Neural cell (in vitro differentiated cells): ENCODE data around the gene EXOC4. TPM values are rescaled to one million over a fixed set of nuclear protein-coding genes. Genes with fewer than 3 reads are reported as not detected.

Source experiments
- H2AFZ ChIP-seq: fragments of 200-600, 300-800 bp; sonication (generic), shearing (Covaris generic); 2 replicates; pipeline ENCODE4 v1.6.0; 2014; ENCODE audit warnings: low read depth, mild to moderate bottlenecking, antibody characterized with exemption, low read length, moderate library complexity
- H3F3A ChIP-seq: fragments of 200-600 bp; shearing (Covaris generic); 2 replicates; pipeline ENCODE4 v1.6.1; 2016; ENCODE audit warnings: mild to moderate bottlenecking, moderate library complexity, mixed read lengths, antibody characterized with exemption, low read length; ENCODE audit not compliant: insufficient read depth, poor library complexity, severe bottlenecking
- H3K27ac ChIP-seq: fragments of 200-600, 300-800 bp; sonication (generic), shearing (Covaris generic); 2 replicates; pipeline ENCODE4 v1.5.1; 2014; ENCODE audit warnings: mild to moderate bottlenecking, low read length, moderate library complexity
- H3K27me3 ChIP-seq: fragments of 300-800, 200-600 bp; sonication (generic), shearing (Covaris generic); 2 replicates; pipeline ENCODE4 v1.6.0; 2014; ENCODE audit warnings: mild to moderate bottlenecking, low read depth, low read length, moderate library complexity; ENCODE audit not compliant: insufficient read depth
- H3K36me3 ChIP-seq: fragments of 300-800, 200-600 bp; sonication (generic), shearing (Covaris generic); 2 replicates; pipeline ENCODE4 v1.5.1; 2014; ENCODE audit warnings: mild to moderate bottlenecking, antibody characterized with exemption, low read length, moderate library complexity; ENCODE audit not compliant: insufficient read depth
- H3K4me2 ChIP-seq: fragments of 300-800, 200-600 bp; sonication (generic), shearing (Covaris generic); 2 replicates; pipeline ENCODE4 v1.6.0; 2014; ENCODE audit warnings: mild to moderate bottlenecking, low read length
- H3K4me3 ChIP-seq: fragments of 300-800, 200-600 bp; sonication (generic), shearing (Covaris generic); 2 replicates; pipeline ENCODE4 v1.5.1; 2014; ENCODE audit warnings: mild to moderate bottlenecking, low read length, moderate library complexity
- H3K79me2 ChIP-seq: fragments of 200-600 bp; shearing (Covaris generic); replicated peaks from 2 replicates; pipeline ENCODE4 v1.6.0; 2014; ENCODE audit warnings: mild to moderate bottlenecking, low read length, moderate library complexity; ENCODE audit not compliant: insufficient read depth
- H3K9ac ChIP-seq: fragments of 300-800, 200-600 bp; sonication (generic), shearing (Covaris generic); 2 replicates; pipeline ENCODE4 v1.6.1; 2016; ENCODE audit warnings: mild to moderate bottlenecking, low read length, mixed read lengths
- H3K9me2 ChIP-seq: fragments of 200-600 bp; shearing (Covaris generic); 2 replicates; pipeline ENCODE4 v1.6.1; 2016; ENCODE audit warnings: mild to moderate bottlenecking, low read length, mixed read lengths; ENCODE audit not compliant: insufficient read depth
- H3K9me3 ChIP-seq: fragments of 200-600, 300-800 bp; sonication (generic), shearing (Covaris generic); 2 replicates; pipeline ENCODE4 v1.6.1; 2016; ENCODE audit warnings: mild to moderate bottlenecking, mixed run types, low read length, moderate library complexity, mixed read lengths
- H4K20me1 ChIP-seq: fragments of 200-600 bp; shearing (Covaris generic); 2 replicates; pipeline ENCODE4 v1.6.1; 2016; ENCODE audit warnings: mild to moderate bottlenecking, mixed run types; ENCODE audit not compliant: insufficient read depth
- EP300 ChIP-seq: fragments of 450-650 bp; conservative IDR thresholded peaks from 2 replicates; pipeline ENCODE4 v1.6.1; 2014; ENCODE audit warnings: antibody characterized with exemption, mild to moderate bottlenecking, moderate library complexity; ENCODE audit not compliant: poor library complexity, severe bottlenecking
- EZH2 ChIP-seq: fragments of 200-600, 300-800 bp; shearing (Covaris generic), sonication (generic); IDR thresholded peaks from 2 replicates; pipeline ENCODE4 v1.6.1; 2014; ENCODE audit warnings: antibody characterized with exemption, low read length, borderline replicate concordance, mild to moderate bottlenecking; ENCODE audit not compliant: insufficient read depth, poor library complexity, severe bottlenecking
- MXI1 ChIP-seq: fragments of 450-650 bp; conservative IDR thresholded peaks from 2 replicates; pipeline ENCODE4 v1.6.1; 2014; ENCODE audit warnings: antibody characterized with exemption, mild to moderate bottlenecking; ENCODE audit not compliant: poor library complexity, severe bottlenecking
- POLR2AphosphoS5 ChIP-seq: IDR thresholded peaks from 2 replicates; pipeline ENCODE4 v1.6.1; 2012
- RAD21 ChIP-seq: fragments of 450-650 bp; conservative IDR thresholded peaks from 2 replicates; pipeline ENCODE4 v1.6.1; 2014; ENCODE audit warnings: antibody characterized with exemption, mild to moderate bottlenecking, moderate library complexity
- SMC3 ChIP-seq: fragments of 450-650 bp; conservative IDR thresholded peaks from 2 replicates; pipeline ENCODE4 v1.6.1; 2014; ENCODE audit warnings: antibody characterized with exemption, mild to moderate bottlenecking, moderate library complexity; ENCODE audit not compliant: poor library complexity
- TAF1 ChIP-seq: IDR thresholded peaks from 2 replicates; pipeline ENCODE4 v1.6.1; 2012; ENCODE audit warnings: low read depth
- polyA plus RNA-seq: library from polyadenylated mRNA; depleted of rRNA; stranded (reverse); fragments of >200 nt; gene quantifications from 2 replicates; pipeline ENCODE4 v1.2.3, GENCODE V29; 2014
- TF ChIP-seq, protein P1 (sequence below): IDR thresholded peaks from 2 replicates; pipeline ENCODE4 v1.6.1; 2012; ENCODE audit warnings: borderline replicate concordance
- TF ChIP-seq, protein P2 (sequence below): fragments of 450-650 bp; IDR thresholded peaks from 2 replicates; pipeline ENCODE4 v1.5.1; 2014; ENCODE audit warnings: antibody characterized with exemption, mild to moderate bottlenecking, moderate library complexity; ENCODE audit not compliant: poor library complexity, severe bottlenecking

The EXOC4 gene
- polyA plus RNA-seq, 1 donor from 2014 or later, result 36.5 TPM

GRCh38 chr7:133650487-133651300, 397.8 kb downstream of the EXOC4 start:
- TF ChIP-seq TAF1, result no peak
- TF ChIP-seq, protein P1, sequence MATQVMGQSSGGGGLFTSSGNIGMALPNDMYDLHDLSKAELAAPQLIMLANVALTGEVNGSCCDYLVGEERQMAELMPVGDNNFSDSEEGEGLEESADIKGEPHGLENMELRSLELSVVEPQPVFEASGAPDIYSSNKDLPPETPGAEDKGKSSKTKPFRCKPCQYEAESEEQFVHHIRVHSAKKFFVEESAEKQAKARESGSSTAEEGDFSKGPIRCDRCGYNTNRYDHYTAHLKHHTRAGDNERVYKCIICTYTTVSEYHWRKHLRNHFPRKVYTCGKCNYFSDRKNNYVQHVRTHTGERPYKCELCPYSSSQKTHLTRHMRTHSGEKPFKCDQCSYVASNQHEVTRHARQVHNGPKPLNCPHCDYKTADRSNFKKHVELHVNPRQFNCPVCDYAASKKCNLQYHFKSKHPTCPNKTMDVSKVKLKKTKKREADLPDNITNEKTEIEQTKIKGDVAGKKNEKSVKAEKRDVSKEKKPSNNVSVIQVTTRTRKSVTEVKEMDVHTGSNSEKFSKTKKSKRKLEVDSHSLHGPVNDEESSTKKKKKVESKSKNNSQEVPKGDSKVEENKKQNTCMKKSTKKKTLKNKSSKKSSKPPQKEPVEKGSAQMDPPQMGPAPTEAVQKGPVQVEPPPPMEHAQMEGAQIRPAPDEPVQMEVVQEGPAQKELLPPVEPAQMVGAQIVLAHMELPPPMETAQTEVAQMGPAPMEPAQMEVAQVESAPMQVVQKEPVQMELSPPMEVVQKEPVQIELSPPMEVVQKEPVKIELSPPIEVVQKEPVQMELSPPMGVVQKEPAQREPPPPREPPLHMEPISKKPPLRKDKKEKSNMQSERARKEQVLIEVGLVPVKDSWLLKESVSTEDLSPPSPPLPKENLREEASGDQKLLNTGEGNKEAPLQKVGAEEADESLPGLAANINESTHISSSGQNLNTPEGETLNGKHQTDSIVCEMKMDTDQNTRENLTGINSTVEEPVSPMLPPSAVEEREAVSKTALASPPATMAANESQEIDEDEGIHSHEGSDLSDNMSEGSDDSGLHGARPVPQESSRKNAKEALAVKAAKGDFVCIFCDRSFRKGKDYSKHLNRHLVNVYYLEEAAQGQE, result no peak
- no peak for TF ChIP-seq RAD21
- no peak for TF ChIP-seq EZH2
- TF ChIP-seq EP300, result no peak
- no peak for TF ChIP-seq MXI1
- no peak for TF ChIP-seq SMC3
- TF ChIP-seq, protein P2, sequence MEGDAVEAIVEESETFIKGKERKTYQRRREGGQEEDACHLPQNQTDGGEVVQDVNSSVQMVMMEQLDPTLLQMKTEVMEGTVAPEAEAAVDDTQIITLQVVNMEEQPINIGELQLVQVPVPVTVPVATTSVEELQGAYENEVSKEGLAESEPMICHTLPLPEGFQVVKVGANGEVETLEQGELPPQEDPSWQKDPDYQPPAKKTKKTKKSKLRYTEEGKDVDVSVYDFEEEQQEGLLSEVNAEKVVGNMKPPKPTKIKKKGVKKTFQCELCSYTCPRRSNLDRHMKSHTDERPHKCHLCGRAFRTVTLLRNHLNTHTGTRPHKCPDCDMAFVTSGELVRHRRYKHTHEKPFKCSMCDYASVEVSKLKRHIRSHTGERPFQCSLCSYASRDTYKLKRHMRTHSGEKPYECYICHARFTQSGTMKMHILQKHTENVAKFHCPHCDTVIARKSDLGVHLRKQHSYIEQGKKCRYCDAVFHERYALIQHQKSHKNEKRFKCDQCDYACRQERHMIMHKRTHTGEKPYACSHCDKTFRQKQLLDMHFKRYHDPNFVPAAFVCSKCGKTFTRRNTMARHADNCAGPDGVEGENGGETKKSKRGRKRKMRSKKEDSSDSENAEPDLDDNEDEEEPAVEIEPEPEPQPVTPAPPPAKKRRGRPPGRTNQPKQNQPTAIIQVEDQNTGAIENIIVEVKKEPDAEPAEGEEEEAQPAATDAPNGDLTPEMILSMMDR, result no peak
- Histone ChIP-seq H4K20me1 (no peaks in the 10 kb centered on the region), H3F3A (no peaks in the 10 kb centered on the region), H3K36me3 (no peaks in the 10 kb centered on the region), H2AFZ (no peak overlapping the region), H3K9ac (no peak overlapping the region), H3K4me2 (no peak overlapping the region), H3K4me3 (no peak overlapping the region), H3K9me3 (no peaks in the 10 kb centered on the region), H3K27ac (no peak overlapping the region), H3K27me3 (no peaks in the 10 kb centered on the region), H3K79me2 (no peaks in the 10 kb centered on the region), H3K9me2 (no peaks in the 10 kb centered on the region)

- H3K27ac ChIP-seq, result no peak overlapping the region
- H3K4me3 ChIP-seq, result no peak overlapping the region
- no peak overlapping the region for H3K9ac ChIP-seq
- no peaks in the 10 kb centered on the region for H3F3A ChIP-seq
- H3K36me3 ChIP-seq, result no peaks in the 10 kb centered on the region
- H3K9me2 ChIP-seq, result no peaks in the 10 kb centered on the region
- no peaks in the 10 kb centered on the region for H3K27me3 ChIP-seq
- H4K20me1 ChIP-seq, result no peaks in the 10 kb centered on the region
- no peaks in the 10 kb centered on the region for H3K9me3 ChIP-seq
- no peaks in the 10 kb centered on the region for H3K79me2 ChIP-seq
- TF ChIP-seq TAF1 (no peak), EP300 (no peak), MXI1 (no peak), EZH2 (no peak), POLR2AphosphoS5 (no peak), SMC3 (no peak), RAD21 (no peak)
- TF ChIP-seq, protein P2, result no peak
- TF ChIP-seq, protein P1, result no peak
- no peak overlapping the region for H3K4me2 ChIP-seq
- H2AFZ ChIP-seq, result no peak overlapping the region
Measured at GRCh38 chr7:133652547-133652946, 399.7 kb downstream of the EXOC4 start.
